ENCODE results near the gene DENND2D. TPM values are rescaled to one million over a fixed set of nuclear protein-coding genes. Genes with fewer than 3 reads are reported as not detected.

Gene DENND2D
- total and polyA plus RNA-seq, 2 donors (not counting 1 experiment from before 2014, with no cell fraction given), result 48.0 to 111 TPM

DNA sequence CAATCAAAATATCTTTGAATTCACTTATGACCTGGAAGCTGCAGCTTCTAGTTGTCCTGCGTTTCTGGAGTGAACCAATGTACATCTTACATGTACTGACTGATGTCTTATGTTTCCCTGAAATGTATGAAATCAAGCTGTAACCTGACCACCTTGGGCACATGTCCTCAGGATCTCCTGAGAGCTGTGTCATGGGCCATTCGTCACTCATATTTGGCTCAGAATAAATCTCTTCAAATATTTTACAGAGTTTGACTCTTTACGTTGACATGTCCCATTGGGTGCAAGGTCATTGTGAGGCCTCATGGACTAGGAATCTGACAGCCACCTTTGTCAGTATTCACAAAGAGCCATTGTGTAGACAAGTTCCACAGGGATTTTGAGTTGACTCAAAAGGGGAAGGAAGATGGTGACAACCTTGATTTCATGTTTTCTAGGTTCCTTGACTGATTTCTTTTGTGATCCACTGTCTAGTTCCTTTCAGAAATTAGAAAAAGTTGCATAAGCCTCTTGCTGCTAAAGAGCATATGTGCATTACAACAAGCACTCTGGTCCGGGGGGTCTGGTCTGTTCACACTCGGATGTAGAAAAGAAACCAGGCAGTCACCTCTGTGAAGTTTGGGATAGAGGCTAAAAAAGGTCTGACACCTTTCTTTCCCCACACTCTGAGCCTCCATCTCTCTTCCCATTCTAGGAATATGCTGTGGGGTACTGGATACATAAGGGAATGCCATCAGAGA, 37.8 kb upstream of the DENND2D start:
- 93% methylated on average over 3 of the region's 5 CpGs for WGBS (ENCODE audit: insufficient coverage)
- Histone ChIP-seq H4K20me1 (ENCODE audit: control insufficient read depth, insufficient read depth, low read length, poor library complexity, severe bottlenecking) (no peaks in the 10 kb centered on the region), H3K36me3 (replicated peaks in 1 of 2; ENCODE audit: control extremely low read depth in 1 of 2, control insufficient read depth in 1 of 2, extremely low read depth in 1 of 2, insufficient read depth in 2 of 2, low read length in 1 of 2) (peaks cover 1 to 58% of the 10 kb centered on the region in 2 experiments), H3K4me2 (replicated peaks; ENCODE audit: low read depth, low read length, poor library complexity, severe bottlenecking) (no peak overlapping the region), H3K9me3 (ENCODE audit: control extremely low read depth in 1 of 3, control insufficient read depth in 2 of 3, insufficient read depth in 1 of 3, low read length in 2 of 3) (no peaks in the 10 kb centered on the region), H3K4me3 (ENCODE audit: control extremely low read depth in 1 of 5, extremely low read depth in 1 of 5, insufficient read depth in 1 of 5, low read depth in 2 of 5, low read length in 4 of 5) (no peak overlapping the region), H3K79me2 (ENCODE audit: control insufficient read depth, insufficient read depth, low read length) (peaks cover 12% of the 10 kb centered on the region), H3K27me3 (replicated peaks in 1 of 4; ENCODE audit: control extremely low read depth in 1 of 4, control insufficient read depth in 3 of 4, insufficient read depth in 4 of 4, low read length in 3 of 4) (no peaks in the 10 kb centered on the region), H3K27ac (ENCODE audit: low read length in 2 of 2) (no peak overlapping the region), H3K4me1 (ENCODE audit: control insufficient read depth in 2 of 2, insufficient read depth in 2 of 2, low read length in 2 of 2) (peaks cover under 1 to 5% of the 10 kb centered on the region in 2 donors), H3K9ac (ENCODE audit: low read length) (no peak overlapping the region), H2AFZ (ENCODE audit: insufficient read depth, low read depth, low read length, poor library complexity, severe bottlenecking) (no peak overlapping the region)
- ATAC-seq (ENCODE audit: low read depth) (no peak), DNase-seq (no peak)
- Mint-ChIP-seq H3K4me1 (peaks cover 20% of the 10 kb centered on the region), H3K4me3 (no peak overlapping the region), H3K27ac (peak overlapping the region; percentile 15), H3K27me3 (no peaks in the 10 kb centered on the region), H3K9me3 (ENCODE audit: insufficient read depth) (no peaks in the 10 kb centered on the region)
- intact Hi-C loops (cut with micrococcal nuclease), result no loop called here
- ChIA-PET CTCF (no interaction called here), POLR2A (no interaction called here)
- no peak for TF ChIP-seq EZH2 (IDR thresholded peaks at IDR 0.05; ENCODE audit: borderline replicate concordance, insufficient read depth, low read depth, low read length, poor library complexity, severe bottlenecking)
- TF ChIP-seq, protein P1, sequence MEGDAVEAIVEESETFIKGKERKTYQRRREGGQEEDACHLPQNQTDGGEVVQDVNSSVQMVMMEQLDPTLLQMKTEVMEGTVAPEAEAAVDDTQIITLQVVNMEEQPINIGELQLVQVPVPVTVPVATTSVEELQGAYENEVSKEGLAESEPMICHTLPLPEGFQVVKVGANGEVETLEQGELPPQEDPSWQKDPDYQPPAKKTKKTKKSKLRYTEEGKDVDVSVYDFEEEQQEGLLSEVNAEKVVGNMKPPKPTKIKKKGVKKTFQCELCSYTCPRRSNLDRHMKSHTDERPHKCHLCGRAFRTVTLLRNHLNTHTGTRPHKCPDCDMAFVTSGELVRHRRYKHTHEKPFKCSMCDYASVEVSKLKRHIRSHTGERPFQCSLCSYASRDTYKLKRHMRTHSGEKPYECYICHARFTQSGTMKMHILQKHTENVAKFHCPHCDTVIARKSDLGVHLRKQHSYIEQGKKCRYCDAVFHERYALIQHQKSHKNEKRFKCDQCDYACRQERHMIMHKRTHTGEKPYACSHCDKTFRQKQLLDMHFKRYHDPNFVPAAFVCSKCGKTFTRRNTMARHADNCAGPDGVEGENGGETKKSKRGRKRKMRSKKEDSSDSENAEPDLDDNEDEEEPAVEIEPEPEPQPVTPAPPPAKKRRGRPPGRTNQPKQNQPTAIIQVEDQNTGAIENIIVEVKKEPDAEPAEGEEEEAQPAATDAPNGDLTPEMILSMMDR (IDR thresholded peaks at IDR 0.05), result no peak

DNA sequence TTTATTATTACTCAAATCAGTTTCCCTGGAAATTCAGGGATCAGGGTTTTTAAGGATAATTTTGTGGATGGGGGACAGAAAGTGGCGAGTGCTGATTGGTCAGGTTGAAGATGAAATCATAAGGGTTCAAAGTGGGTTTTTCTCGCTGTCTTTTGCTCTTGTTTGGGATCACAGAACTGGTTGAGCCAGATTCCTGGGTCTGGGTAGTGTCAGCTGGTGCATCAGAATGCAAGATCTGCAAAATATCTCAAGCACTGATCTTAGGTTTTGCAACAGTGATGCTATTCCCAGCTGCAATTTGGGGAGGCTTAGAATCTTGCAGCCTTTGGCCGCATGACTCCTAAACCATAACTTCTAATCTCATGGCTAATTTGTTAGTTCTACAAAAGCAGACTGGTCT, 36.4 kb upstream of the DENND2D start:
- 79% methylated on average over 2 of the region's 3 CpGs for WGBS (ENCODE audit: insufficient coverage)
- ATAC-seq (ENCODE audit: low read depth) (no peak), DNase-seq (no peak)
- Histone ChIP-seq H4K20me1 (ENCODE audit: control insufficient read depth, insufficient read depth, low read length, poor library complexity, severe bottlenecking) (no peaks in the 10 kb centered on the region), H3K9ac (ENCODE audit: low read length) (no peak overlapping the region), H3K79me2 (ENCODE audit: control insufficient read depth, insufficient read depth, low read length) (peaks cover 25% of the 10 kb centered on the region), H3K27me3 (replicated peaks in 1 of 4; ENCODE audit: control extremely low read depth in 1 of 4, control insufficient read depth in 3 of 4, insufficient read depth in 4 of 4, low read length in 3 of 4) (no peaks in the 10 kb centered on the region), H3K4me3 (ENCODE audit: control extremely low read depth in 1 of 5, extremely low read depth in 1 of 5, insufficient read depth in 1 of 5, low read depth in 2 of 5, low read length in 4 of 5) (no peak overlapping the region), H3K27ac (ENCODE audit: low read length in 2 of 2) (no peak overlapping the region), H3K4me1 (ENCODE audit: control insufficient read depth in 2 of 2, insufficient read depth in 2 of 2, low read length in 2 of 2) (peaks cover 12 to 15% of the 10 kb centered on the region in 2 donors), H3K9me3 (ENCODE audit: control extremely low read depth in 1 of 3, control insufficient read depth in 2 of 3, insufficient read depth in 1 of 3, low read length in 2 of 3) (no peaks in the 10 kb centered on the region), H3K4me2 (replicated peaks; ENCODE audit: low read depth, low read length, poor library complexity, severe bottlenecking) (no peak overlapping the region), H2AFZ (ENCODE audit: insufficient read depth, low read depth, low read length, poor library complexity, severe bottlenecking) (no peak overlapping the region), H3K36me3 (replicated peaks in 1 of 2; ENCODE audit: control extremely low read depth in 1 of 2, control insufficient read depth in 1 of 2, extremely low read depth in 1 of 2, insufficient read depth in 2 of 2, low read length in 1 of 2) (peaks cover 1 to 49% of the 10 kb centered on the region in 2 experiments)
- TF ChIP-seq, protein P1 (IDR thresholded peaks at IDR 0.05), result no peak
- TF ChIP-seq EZH2 (IDR thresholded peaks at IDR 0.05; ENCODE audit: borderline replicate concordance, insufficient read depth, low read depth, low read length, poor library complexity, severe bottlenecking), result no peak
- Mint-ChIP-seq H3K4me1 (peaks cover 34% of the 10 kb centered on the region), H3K9me3 (ENCODE audit: insufficient read depth) (no peaks in the 10 kb centered on the region), H3K27ac (no peak overlapping the region), H3K4me3 (no peak overlapping the region), H3K27me3 (no peaks in the 10 kb centered on the region)
- CTCF ChIA-PET, result interaction anchor here (1.3 kb wide), 1 partner anchor 96 kb away, joined by 3 read pairs; no protein-coding TSS in a partner anchor
- intact Hi-C loops (cut with micrococcal nuclease), result no loop called here
- POLR2A ChIA-PET, result no interaction called here

All from B cell (primary cell).